Stimulated activated CD4-positive, alpha-beta T cell treated with anti-CD3 and anti-CD28 coated beads, Interleukin-4, amount 100 ng/mL, for 24 hours (primary cell): ENCODE data around the gene GBX2.

Experiments used
- DNase-seq: peaks from one replicate; pipeline ENCODE4 v3.0.0-alpha.2; 2020

GBX2 gene

GRCh38 chr2:236168110-236169080, at the start of gene GBX2:
Gene GBX2, minus strand, starts transcription at chr2:236168386. Its CDS starts 415 bp downstream, at chr2:236167971.
- DNase-seq: no peak

- DNase-seq: no peak
These were observed 49.7 kb upstream of the GBX2 start for GRCh38 chr2:236217926-236218325.

GRCh38 chr2:236216711-236217110, 48.5 kb upstream of the GBX2 start:
- DNase-seq: no peak

- no peak for DNase-seq
These were observed 47.7 kb upstream of the GBX2 start for GRCh38 chr2:236215761-236216333.

GRCh38 chr2:236215196-236215595, 47.0 kb upstream of the GBX2 start:
- DNase-seq: no peak

GRCh38 chr2:236214376-236214995, 46.3 kb upstream of the GBX2 start:
- DNase-seq: no peak

GRCh38 chr2:236211296-236211695, 43.1 kb upstream of the GBX2 start:
- no peak for DNase-seq

- no peak for DNase-seq
These were observed 42.4 kb upstream of the GBX2 start for GRCh38 chr2:236210536-236210935.

- DNase-seq: no peak
These were observed 41.8 kb upstream of the GBX2 start for GRCh38 chr2:236209996-236210395.

GRCh38 chr2:236209535-236209934, 41.3 kb upstream of the GBX2 start:
- no peak for DNase-seq

GRCh38 chr2:236208019-236208926, 40.1 kb upstream of the GBX2 start:
- DNase-seq: no peak

GRCh38 chr2:236207472-236207871, 39.3 kb upstream of the GBX2 start:
- no peak for DNase-seq

- DNase-seq: no peak
These were observed 37.9 kb upstream of the GBX2 start for GRCh38 chr2:236205867-236206645.

- DNase-seq: no peak
These were observed 36.8 kb upstream of the GBX2 start for GRCh38 chr2:236204953-236205352.

GRCh38 chr2:236200378-236200777, 32.2 kb upstream of the GBX2 start:
- no peak for DNase-seq

- DNase-seq: no peak
These were observed 28.2 kb upstream of the GBX2 start for GRCh38 chr2:236196366-236196765.

GRCh38 chr2:236195726-236196125, 27.5 kb upstream of the GBX2 start:
- no peak for DNase-seq

GRCh38 chr2:236194786-236195185, 26.6 kb upstream of the GBX2 start:
- no peak for DNase-seq

- DNase-seq: no peak
These were observed 24.8 kb upstream of the GBX2 start for GRCh38 chr2:236193026-236193425.

GRCh38 chr2:236190674-236191073, 22.5 kb upstream of the GBX2 start:
- no peak for DNase-seq

- DNase-seq: no peak
These were observed 16.5 kb upstream of the GBX2 start for GRCh38 chr2:236184701-236185100.
